GM12891 (cell line): ENCODE results near the gene HMCN2.

ENCODE experiments used
- DNase-seq: peaks from one replicate; pipeline ENCODE4 v3.0.0; 2011; ENCODE audit warnings: low spot score; ENCODE audit not compliant: insufficient read length
- FAIRE-seq: peaks from 2 replicates; lab custom pipeline; 2011; peaks lifted over from hg19 to GRCh38; lab: Jason Lieb, UNC
- PAX5 ChIP-seq: IDR thresholded peaks from 2 replicates; pipeline ENCODE4 v1.6.1; 2011; ENCODE audit warnings: low read length, moderate library complexity, mild to moderate bottlenecking; ENCODE audit not compliant: insufficient read depth, severe bottlenecking
- POLR2A ChIP-seq: IDR thresholded peaks from 2 replicates; pipeline ENCODE4 v1.6.1; 2011; ENCODE audit warnings: low read depth, low read length, control low read depth
- POLR2AphosphoS5 ChIP-seq: IDR thresholded peaks from 2 replicates; pipeline ENCODE4 v1.6.1; 2011; ENCODE audit warnings: low read depth, low read length, control low read depth
- POU2F2 ChIP-seq: IDR thresholded peaks from 2 replicates; pipeline ENCODE4 v1.6.1; 2011; ENCODE audit warnings: low read depth, mild to moderate bottlenecking, control low read depth, low read length, moderate library complexity
- SPI1 ChIP-seq: IDR thresholded peaks from 2 replicates; pipeline ENCODE4 v1.6.1; 2011; ENCODE audit warnings: low read depth, low read length, control low read depth
- TAF1 ChIP-seq: IDR thresholded peaks from 2 replicates; pipeline ENCODE4 v1.6.1; 2011; ENCODE audit warnings: low read depth, low read length, control low read depth

Gene HMCN2

GRCh38 chr9:130454096-130454811 lies 188.7 kb downstream of the HMCN2 start:
- FAIRE-seq = no peak
- TF ChIP-seq SPI1 (no peak), PAX5 (no peak), POU2F2 (no peak), TAF1 (no peak), POLR2AphosphoS5 (no peak), POLR2A (no peak)
- DNase-seq = no peak

GRCh38 chr9:130454812-130455325 lies 189.3 kb downstream of the HMCN2 start:
- TF ChIP-seq PAX5 = no peak
- TF ChIP-seq POLR2AphosphoS5 = no peak
- TF ChIP-seq POLR2A = no peak
- TF ChIP-seq SPI1 = no peak
- no peak for TF ChIP-seq TAF1
- TF ChIP-seq POU2F2 = no peak
- FAIRE-seq (no peak), DNase-seq (no peak)

GRCh38 chr9:130458027-130458803 lies 192.7 kb downstream of the HMCN2 start:
- no peak for DNase-seq
- no peak for TF ChIP-seq POLR2AphosphoS5
- no peak for TF ChIP-seq POLR2A
- TF ChIP-seq POU2F2 = no peak
- no peak for TF ChIP-seq TAF1
- no peak for TF ChIP-seq PAX5
- no peak for TF ChIP-seq SPI1
- FAIRE-seq = no peak

GRCh38 chr9:130458804-130459067 lies 193.2 kb downstream of the HMCN2 start:
- no peak for DNase-seq
- no peak for TF ChIP-seq SPI1
- no peak for FAIRE-seq

- FAIRE-seq (no peak), DNase-seq (no peak)
- TF ChIP-seq SPI1 = no peak
- TF ChIP-seq POLR2AphosphoS5 = no peak
- no peak for TF ChIP-seq PAX5
- TF ChIP-seq TAF1 = no peak
- TF ChIP-seq POU2F2 = no peak
- TF ChIP-seq POLR2A = no peak
Observed at GRCh38 chr9:130459151-130459550, 193.6 kb downstream of the HMCN2 start.

GRCh38 chr9:130459941-130460669 lies 194.5 kb downstream of the HMCN2 start:
- FAIRE-seq = no peak
- TF ChIP-seq TAF1 (no peak), POLR2A (no peak), SPI1 (no peak), PAX5 (no peak), POLR2AphosphoS5 (no peak), POU2F2 (no peak)
- DNase-seq = no peak

- DNase-seq (peak; percentile 90), FAIRE-seq (peak; percentile 84)
- TF ChIP-seq TAF1 (no peak), POLR2AphosphoS5 (no peak), POU2F2 (no peak), POLR2A (no peak), PAX5 (no peak), SPI1 (no peak)
Observed at GRCh38 chr9:130461218-130461630, 195.7 kb downstream of the HMCN2 start.

GRCh38 chr9:130461731-130462130 lies 196.2 kb downstream of the HMCN2 start:
- TF ChIP-seq POU2F2 (no peak), PAX5 (no peak), POLR2AphosphoS5 (no peak), SPI1 (no peak), POLR2A (no peak), TAF1 (no peak)
- FAIRE-seq = no peak
- no peak for DNase-seq

GRCh38 chr9:130462685-130463540 lies 197.4 kb downstream of the HMCN2 start:
- no peak for TF ChIP-seq POLR2A
- TF ChIP-seq POU2F2 = no peak
- no peak for TF ChIP-seq TAF1
- TF ChIP-seq SPI1 = no peak
- TF ChIP-seq POLR2AphosphoS5 = no peak
- TF ChIP-seq PAX5 = no peak
- DNase-seq = no peak
- FAIRE-seq = no peak
